ENCODE results near the gene LRIG1.

LRIG1 gene

GRCh38 chr3:66489115-66489514 is 11.7 kb downstream of the LRIG1 start:
- DNase-seq (ENCODE audit: low spot score) = no peak

- no peak for DNase-seq (ENCODE audit: low spot score)
Measured at GRCh38 chr3:66488492-66488891, 12.3 kb downstream of the LRIG1 start.

DNA sequence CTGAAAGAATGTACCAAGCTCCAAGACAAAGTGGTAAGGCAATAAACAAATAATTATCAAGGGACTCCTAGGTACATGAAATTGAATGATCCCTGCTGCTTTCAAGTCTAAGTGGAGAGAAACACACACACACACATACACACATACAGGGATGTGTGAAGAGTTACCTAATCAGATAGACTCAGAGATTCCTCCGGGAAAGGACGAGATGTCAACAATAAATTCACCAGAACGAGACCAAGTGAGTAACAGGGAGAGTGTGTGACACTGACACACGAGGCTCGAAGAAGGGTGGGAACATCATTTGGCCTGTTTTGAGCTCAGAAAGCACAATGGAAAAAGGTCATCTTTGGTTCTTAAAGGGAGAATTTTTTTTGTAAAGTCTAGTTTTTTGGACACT is 13.4 kb downstream of the LRIG1 start:
- DNase-seq (ENCODE audit: low spot score) = no peak

DNA sequence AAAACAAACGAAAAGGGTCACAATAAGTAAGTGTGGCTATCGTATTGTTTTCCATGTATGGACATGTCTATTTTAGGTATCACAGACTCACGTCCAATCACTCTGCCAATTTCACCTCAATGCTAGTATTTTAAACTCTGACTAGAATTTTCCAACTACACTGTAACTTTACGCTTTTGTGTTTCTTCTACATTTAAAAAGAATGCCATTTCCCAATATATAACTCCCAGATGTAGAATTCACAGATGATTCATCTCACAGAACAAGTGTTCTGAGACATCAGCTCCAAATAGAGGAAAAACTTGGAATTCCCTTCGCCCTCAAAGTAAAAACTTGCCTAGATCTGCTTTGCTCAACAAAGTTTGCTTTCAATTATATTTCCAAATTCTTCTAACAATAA is 14.2 kb downstream of the LRIG1 start:
- DNase-seq (ENCODE audit: low spot score) = no peak

DNA sequence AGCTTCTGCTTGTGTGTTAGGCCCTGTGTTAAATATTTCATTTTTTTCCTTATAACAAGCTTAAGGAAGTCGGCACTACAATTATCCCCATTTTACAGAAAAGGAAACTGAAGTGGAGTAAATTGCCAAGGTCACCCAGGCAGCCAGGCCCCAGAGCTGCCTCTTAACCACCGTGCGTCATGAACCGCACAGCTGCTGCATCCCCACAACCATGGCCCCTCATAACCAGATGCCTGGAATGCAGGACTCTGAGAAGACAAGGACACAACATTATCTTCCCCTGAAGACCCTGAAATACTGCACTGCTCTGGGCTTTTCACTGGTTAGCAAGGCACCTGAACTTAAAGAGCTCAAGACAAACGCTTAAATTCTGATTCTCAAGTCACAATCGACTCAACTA is 14.6 kb downstream of the LRIG1 start:
- no peak for DNase-seq (ENCODE audit: low spot score)

DNA sequence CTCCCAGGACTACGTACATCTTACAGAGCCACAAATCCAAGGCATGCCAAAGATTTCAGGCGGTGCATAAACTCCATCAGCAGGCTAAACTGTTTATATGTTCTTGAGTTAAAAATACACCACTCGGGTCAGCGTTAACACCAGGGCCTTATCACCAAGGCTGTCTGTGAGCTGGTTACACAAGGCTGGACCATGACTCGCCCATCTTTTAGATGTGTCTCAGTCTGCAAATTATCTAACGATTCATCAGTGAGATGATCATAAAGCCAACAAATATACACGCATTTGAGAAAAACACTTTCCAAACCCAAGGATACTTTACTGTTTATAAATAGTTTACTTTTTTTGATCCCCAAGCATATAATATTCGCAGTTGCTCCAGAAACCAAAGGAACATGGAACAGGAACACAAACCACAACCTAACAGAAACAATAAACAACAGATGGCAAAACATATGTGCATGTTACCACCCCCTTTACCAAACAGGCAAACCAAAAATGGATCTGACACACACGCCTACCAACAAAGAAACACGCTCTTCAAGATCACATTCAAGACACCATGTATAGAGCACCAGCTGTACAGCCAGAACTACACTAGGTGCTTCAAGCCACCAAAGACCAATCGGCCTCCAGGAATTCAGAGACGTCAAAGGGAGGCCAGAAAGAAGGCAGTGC is 15.4 kb downstream of the LRIG1 start:
- peak; percentile 64 for DNase-seq (ENCODE audit: low spot score)

DNA sequence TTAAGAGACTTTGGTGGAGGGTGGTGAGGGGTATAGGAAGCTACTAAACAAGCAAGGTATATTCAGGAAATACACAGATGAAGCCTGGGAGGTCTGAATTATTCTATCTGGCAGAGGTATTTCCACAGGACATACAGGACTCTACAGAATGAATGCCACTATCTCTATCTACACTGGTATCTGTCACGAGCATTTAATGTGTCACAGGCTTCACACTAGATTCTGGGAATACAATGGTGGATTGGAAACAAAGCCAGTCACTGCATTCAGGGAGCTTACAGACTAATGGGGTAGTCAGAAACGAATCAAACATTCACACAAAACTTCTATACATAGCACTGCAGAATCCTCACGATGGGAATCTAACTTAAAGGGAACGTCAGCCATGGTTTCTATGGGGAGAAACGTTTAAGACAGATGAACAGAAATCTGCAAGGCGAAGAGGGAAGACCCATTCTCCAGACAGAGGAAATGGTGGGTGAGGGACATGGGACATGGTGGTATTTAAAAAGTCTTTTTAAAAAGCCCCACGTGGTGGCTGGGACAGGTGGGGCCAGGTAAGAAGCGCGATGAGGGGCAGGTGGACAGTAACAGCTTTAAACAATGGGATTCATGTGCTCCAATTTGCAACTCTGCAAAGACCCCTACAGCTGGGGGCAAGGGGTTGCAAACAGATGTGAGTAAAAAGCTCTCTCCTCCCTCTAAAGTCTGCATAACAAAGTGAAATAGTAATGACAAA is 16.5 kb downstream of the LRIG1 start:
- DNase-seq (ENCODE audit: low spot score) = peak; percentile 32

DNA sequence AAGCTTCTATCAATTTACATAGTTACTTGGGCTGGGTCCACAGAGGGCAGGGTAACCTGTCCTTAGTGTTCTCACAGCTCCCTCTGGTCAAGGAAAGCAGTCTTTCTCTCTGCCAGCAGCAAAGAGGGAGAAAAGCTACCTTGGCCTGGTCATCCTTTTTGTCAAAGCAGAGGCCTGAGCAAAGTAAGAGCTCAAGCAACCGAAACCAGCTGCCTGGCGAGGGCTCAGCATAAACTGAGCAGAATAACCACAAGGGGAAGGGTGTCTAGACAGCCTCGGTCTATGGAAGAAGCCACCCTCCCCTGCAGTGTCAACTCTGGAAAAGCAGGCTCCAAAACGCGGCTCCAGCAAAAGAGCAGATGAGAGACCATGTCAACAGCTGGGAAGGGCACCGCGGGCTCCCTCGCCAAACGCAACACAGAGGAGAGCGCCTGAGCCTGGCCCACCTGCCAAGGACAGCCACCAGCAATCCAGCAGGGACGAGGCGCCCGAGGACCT is 17.4 kb downstream of the LRIG1 start:
- peak; percentile 68 for DNase-seq (ENCODE audit: low spot score)

- DNase-seq (ENCODE audit: low spot score) = peak; percentile 97
Measured at GRCh38 chr3:66483006-66483405, 17.8 kb downstream of the LRIG1 start.

DNA sequence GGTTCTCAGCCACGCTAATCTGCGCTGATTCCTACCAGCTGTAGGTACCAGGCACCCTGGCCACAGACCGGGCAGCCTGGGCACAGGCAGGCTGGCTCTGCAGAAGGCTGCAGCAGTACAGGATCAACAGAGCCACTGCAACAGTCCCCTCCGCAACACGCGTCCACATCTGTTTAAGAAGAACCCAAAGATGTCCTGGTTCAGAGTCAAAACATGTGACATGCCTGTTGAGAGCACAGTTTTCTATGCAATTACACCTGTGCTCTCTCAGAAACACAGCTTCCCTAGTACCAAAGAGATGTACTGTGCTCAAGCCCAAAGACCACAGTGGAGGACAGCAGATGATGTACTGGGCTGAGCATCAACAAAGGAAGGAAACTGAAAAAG is 18.8 kb downstream of the LRIG1 start:
- DNase-seq (ENCODE audit: low spot score) = peak; percentile 59

DNA sequence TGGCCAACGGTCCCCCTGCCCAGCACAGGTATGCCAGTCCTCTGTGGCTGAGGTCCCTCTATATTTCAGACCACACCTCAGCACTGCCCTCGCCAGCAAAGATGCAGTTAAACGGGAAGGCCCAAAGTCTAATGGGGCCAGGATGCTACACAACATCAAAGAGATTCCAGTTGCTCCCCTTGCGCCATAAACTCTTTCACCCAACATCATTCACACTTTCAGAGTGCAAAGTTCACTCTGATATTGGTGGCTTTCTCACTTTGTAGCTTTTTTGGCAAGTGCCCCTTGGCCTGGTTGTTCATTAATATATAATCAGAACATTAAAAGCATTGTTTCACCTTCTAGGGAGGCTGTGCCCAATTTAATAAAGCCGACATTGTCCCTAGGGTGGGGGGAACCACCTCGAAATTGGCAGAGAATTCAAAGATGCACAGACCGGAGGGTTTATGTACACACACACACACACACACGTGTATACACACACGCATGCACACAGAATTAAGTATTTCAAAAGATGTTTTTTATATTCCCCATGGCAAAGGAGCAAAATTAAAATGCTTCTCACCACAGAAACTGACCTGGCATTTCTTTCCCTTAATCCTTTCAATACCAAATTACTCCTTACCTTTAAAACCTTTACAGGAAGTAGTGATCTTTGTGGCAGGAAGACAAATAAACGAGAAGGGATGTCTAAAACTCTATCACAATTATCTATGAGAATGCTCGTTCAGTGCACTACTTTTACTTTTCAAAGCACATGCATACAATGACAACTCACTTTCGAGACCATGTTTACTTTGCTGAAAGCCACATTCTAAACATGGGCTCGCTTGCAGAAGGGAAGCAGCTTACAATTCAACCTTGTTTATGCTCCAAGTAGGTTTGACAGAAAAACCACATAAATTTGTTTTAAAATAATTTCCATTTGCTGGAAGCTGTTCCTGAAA is 19.5 kb downstream of the LRIG1 start:
- DNase-seq (ENCODE audit: low spot score) = no peak

DNA sequence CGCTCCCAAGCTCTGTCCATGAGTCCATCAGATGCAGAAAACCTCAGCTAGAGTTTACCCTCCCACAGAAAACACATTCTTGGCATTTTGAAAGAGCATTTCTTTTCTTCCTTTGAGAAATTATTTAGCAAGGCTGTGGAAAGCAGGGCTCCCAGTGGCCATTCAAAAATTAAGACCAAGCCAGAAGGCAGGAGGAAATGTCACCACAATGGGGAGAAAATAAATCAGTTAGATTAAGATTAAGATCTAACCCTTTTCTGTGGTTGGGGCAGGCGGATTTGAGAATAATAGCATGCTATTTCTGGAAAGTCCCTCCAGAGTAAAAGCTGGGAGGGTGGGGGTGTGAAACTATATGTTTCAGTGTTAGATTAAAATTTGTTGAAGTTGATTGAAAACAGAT is 20.2 kb downstream of the LRIG1 start:
- no peak for DNase-seq (ENCODE audit: low spot score)

- no peak for DNase-seq (ENCODE audit: low spot score)
Measured at GRCh38 chr3:66479532-66479947, 21.3 kb downstream of the LRIG1 start.

- no peak for DNase-seq (ENCODE audit: low spot score)
Measured at GRCh38 chr3:66478960-66479359, 21.9 kb downstream of the LRIG1 start.

DNA sequence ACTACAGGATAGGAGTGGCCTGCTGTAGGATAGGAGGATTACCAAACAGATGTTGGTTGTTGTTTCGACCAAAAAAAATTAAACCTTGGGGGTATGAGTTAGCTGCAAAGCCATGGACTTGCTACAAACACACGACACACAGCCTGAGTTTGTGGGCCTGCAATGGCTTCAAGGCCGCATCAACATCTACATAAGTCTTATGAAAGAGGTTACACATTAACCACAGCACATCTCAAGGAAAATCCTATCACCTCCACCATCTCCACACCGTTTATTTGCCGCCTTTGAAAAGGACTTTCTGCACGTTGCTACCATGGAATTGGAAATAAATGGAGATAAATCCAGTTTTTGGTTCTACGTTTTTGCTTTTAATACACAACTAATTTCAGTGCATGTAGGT is 23.0 kb downstream of the LRIG1 start:
- no peak for DNase-seq (ENCODE audit: low spot score)

GRCh38 chr3:66476852-66477381 is 23.9 kb downstream of the LRIG1 start:
- no peak for DNase-seq (ENCODE audit: low spot score)

DNA sequence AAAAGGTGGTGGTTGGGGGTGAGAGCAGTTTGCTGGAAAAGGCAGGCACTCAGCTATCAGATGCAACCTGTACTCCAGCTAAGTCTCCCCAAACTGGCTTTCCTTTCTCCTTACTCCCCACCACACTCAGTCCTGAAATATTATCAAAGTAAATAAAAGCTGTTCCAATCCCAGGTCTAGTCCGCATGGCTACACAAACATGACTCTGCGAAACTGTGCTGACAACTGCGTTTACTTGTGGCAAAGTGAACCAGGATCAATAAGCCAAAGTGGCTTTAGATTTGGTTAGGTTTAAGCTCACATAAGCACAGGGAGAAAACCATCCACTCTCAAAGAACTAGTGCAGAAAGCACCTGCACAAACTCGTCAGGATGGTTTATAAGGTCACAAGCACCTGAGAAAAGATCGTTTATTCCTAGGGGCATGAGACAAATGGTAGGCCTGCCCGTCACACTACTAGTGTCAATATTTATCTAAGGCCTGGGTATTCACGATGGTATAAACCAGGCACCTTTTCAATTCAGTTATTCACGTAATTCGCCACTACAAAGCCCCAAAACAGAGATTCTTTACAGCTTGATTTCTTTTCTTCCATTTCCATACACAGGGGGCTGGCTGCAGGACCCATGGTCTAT is 25.3 kb downstream of the LRIG1 start:
- DNase-seq (ENCODE audit: low spot score) = no peak

DNA sequence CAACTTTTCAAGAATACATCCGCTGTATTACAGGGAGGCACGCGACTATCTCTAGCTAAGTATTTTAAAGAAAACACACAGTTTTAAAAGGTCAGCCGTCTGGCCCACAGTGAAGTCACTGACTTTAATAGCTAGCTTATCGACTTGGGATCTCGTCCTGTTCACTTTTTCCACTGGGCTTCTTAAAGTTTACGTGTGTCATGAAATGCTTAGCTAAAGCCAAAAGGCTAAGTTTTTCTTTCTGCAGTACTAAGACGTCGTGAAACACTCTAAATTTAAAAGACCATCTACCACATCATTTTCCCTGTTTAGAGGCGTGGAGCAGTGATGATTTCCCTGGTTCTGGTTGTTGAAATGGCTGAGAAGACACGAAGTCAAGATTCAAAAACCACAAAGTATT is 27.1 kb downstream of the LRIG1 start:
- DNase-seq (ENCODE audit: low spot score) = no peak

DNA sequence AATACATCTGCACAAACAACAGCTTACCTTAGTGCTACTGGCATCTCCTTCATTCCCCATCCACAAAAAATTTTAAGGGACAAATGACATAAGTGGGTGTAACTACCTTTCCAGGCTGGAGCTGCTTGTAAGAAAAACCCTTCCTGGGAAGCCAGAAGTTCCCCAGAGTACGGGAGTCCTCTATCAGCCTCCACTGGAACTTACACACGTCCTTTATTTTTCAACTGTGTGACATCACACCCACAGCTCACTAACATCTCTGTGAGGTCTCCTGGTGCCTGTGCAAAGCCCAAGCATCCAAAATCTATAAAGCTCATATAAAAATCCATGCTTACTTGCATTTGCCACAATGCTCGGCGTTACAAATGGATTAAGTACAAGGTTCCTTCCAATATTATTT is 27.6 kb downstream of the LRIG1 start:
- DNase-seq (ENCODE audit: low spot score) = no peak

- no peak for DNase-seq (ENCODE audit: low spot score)
Measured at GRCh38 chr3:66472313-66473134, 28.3 kb downstream of the LRIG1 start.
